NCI-H146 (cell line): Measurements from ENCODE around the gene OPCML.

Experiments
- DNase-seq: peaks from one replicate; lab custom pipeline; 2025; lab: John Stamatoyannopoulos, UW

Gene OPCML

DNA sequence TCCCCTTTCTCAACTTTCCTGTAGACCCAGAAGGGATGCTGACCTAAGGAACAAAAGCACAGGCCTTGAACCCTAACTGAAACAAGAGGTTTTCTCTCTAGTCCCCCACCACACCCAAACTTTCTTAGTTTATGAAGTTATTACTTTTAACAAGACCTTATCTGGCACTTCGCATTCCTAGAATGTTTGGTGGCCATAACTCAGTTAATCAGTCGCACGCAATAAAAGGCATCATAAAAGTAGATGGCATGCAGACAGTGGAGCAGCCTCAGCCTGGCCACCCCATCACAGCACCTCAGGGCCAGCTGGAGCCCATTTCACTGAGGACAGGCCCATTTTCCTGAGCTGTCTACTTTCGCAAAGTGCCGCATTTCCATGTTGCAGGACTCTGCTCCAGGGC, 301.9 kb downstream of the OPCML start:
- no peak for DNase-seq

DNA sequence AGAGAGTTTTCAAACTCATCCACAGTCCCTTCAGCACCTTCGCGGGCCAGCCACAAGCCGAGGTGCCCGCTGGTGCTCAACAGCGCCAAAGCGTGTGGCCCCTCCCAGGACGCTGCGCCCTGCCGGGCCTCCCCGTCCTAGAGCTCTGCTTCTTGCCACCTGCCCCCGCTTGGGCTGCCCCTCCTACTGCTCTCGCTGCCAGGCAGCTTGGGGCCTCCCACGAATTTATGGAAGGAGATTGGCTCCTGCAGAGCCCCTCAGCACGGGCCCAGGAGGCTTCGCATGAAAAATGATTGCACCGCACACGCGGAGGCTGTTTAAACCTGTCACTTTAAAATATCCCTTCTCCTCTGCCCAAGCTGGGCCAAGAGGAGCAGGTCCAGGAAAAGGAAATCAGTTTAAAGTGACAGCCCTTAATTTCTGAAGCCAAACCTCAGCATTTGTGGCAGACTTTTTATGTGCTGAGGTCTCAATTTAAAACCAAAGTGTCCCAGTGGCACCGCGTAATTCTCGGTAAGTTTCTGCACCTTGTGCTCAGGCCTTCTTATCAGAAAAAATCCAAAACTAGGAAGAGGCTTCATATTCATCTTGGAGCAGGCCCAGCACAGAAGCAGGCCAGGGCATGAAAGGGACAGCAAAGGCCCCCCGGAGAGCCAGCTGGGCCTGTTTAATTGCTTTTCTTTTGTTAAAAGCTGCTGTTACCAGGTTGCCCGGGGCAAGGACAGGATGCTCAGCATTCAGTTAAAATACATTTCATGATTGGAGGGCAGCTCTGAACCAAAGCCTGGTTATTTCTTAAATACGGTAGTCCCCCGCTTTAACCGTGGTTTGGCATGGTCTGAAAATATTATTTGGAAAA, 303.6 kb downstream of the OPCML start:
- peak; percentile 95 for DNase-seq

GRCh38 chr11:133227632-133228111, 304.6 kb downstream of the OPCML start:
- DNase-seq = peak; percentile 76

- no peak for DNase-seq
Observed at GRCh38 chr11:133224271-133224670, 308.0 kb downstream of the OPCML start.

DNA sequence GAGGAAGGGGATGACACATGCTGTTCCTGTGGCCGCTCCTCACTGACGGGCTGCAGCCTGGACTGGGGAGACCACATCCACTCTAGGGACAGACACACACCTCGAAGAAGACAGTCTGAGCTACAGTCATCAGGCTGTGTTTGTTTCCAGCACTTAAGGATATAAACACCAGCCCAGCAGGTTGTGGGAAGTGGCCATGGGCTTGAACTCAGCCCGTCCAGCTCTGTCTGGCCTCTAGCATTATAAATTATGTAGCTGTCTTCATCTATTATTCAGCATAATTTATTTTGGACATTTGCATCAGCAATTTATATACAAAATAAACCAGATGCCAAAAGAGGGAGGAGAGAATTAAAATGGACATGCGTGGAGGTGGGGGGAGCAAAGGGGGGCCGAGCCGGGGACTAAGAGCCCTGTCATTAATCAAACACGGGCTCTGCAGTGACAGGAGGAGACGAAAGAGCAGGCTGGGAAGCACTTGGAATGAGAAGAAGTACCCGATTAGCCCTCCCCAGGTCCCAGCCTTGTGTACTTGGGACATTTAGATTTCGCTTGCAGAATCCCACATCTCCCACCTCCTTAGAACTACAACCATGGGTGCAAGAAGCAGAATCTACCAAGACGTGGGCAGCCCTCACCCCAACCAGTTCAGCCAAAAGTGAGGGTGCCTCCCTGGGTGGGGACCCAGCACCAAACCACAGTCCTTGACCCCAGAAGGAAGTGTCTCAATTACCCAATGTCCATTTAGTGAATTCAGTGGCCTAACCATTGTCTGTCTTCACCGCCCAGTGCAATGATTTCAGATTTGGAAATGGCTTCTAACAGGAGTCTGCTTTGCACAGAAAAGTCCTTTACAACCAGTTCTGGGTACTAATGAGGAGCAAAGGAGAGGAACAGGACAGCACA, 309.6 kb downstream of the OPCML start:
- no peak for DNase-seq

GRCh38 chr11:133219543-133219942, 312.8 kb downstream of the OPCML start:
- DNase-seq = no peak

DNA sequence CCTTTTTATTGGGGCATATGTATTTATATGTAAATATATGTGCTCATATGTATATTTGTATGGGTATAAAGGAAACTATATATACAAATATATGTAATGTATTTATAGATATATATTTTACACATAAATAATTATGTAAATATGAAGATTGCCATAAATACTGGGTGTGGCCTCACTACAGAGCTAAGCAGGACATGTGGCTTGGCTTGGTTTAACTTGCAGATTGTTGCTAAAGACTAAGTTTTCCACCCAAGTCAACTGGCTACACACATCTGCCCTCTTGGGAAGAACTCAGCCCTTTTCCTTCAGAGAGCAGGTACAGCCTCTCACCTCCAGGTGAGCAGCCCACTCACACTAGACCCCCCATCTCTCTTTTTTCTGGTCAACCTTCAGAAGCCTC, 315.5 kb downstream of the OPCML start:
- DNase-seq = no peak

DNA sequence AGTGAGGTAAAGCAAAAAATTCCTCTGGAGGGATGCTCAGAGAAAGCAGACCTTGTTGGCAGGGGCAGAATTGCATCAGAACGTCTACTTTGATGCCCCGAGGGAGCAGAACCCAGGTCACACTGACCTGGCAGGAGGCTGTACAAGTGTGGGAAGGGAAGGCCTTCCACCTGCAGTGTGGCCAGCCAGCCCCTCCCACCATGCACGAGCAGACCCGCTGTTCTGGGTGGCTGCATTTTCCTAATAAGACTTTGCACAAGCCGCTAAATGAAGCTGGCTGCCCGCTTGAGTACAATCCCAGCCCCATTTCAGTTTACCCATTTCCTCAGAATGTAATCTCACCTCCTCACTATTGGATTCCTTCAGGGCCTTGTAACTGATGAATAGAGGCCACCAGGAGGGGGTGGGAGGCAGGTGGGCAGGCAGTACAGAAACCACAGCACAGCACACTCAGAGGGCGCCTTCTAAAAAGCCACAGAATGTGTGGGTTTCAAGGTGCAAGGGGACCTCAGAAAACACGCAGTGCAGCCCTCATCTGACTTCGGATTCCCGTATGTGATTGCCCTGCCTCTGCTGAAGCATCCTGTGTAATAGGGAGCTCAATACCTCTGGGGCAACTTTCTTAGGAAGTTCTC, 316.6 kb downstream of the OPCML start:
- DNase-seq = peak; percentile 24

- no peak for DNase-seq
Observed at GRCh38 chr11:133214646-133215045, 317.7 kb downstream of the OPCML start.

GRCh38 chr11:133212201-133212600, 320.1 kb downstream of the OPCML start:
- DNase-seq = no peak

DNA sequence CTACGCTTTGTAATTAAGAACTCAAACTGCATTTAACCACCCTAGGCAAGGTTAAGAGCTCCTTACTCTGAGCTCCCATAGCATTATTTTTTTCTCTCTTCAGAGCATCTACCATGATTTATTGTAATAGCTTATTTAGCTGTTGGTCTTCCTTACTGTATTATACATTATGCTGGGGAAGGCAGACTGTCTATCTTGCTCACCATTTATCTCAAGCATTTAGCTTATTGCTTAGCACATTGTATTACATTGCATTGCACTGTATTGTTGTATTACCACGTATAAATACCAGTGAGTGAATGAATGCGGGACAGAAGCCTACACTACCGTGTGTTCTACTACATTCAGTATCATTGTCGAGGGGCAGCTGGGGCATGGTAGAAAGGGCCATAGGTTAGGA, 324.3 kb downstream of the OPCML start:
- no peak for DNase-seq

- no peak for DNase-seq
Observed at GRCh38 chr11:133206313-133207005, 325.8 kb downstream of the OPCML start.

DNA sequence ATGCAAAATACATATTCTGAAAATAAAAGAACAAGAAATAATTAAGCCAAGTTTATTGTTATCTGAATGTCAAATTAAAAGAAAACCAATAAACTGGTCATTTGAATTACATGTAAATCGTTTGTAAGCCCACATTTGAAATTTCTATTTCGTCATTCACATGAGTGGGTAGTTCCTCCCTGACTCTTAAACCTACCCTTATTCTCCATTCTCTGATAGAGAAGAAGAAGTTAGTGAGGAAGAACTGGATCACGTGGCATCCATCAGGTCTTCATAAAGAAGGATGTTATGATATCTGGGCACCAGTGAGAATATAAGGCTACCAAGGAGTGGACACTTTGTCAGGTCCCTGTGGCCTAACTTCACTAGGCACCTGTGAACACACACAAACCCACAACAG, 328.1 kb downstream of the OPCML start:
- DNase-seq = no peak

DNA sequence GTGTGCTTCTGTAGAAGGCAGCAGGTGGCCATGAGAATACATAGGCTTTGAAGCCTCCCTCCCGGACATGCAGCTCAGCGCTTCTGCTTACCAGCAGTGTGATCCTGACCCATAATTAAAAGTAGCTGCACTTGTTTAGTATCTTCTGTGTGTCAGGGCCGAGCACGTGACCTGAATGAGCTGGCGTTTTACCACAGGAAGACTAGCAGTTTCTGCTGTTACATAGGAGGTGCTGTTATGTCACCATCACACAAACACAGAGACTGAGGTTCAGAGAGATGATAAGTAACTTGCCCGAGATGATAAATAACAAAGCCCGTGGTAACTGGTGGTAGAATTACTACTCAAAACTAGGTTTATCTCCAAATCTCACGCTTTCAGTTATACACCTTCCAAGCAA, 329.5 kb downstream of the OPCML start:
- no peak for DNase-seq

DNA sequence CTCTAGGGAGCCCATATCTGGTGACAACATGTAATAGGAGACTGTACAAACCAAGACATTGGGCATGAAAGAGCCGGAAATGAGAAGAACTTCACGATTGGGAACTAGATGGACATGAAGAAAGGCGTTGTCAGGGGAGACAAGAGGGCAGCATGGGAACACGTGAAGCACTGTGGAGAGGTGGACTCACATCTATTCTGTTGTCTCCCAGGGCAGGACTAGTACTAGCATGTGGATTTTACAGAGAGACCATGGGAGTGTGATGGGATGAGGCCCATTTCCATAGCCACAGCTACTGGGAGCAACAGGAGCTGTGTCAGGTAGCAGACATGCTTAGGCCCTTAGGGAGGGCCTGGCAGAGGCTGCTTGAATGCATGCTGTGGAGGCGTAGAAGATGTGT, 333.9 kb downstream of the OPCML start:
- DNase-seq = peak; percentile 45

GRCh38 chr11:133197425-133197824, 334.9 kb downstream of the OPCML start:
- no peak for DNase-seq

GRCh38 chr11:133191931-133192330, 340.4 kb downstream of the OPCML start:
- DNase-seq = no peak

GRCh38 chr11:133181667-133182066, 350.6 kb downstream of the OPCML start:
- DNase-seq = no peak

DNA sequence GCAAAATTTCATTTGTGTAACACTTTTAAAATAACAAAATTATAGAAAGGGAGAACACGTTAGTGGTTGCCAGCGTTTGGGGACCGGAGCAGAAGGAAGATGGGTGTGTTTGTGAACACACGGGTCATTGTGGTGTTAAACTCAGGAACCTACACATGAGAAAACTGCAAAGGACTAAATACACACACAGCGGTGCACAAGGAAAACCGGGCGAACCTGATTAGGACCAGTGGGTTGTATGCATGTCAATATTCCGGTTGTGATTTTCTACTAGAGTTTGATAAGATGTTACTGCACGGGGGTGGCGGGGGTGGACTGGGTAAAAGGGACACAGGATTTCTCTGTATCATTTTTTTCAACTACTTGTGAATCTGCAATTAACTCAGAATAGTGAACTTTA, 351.2 kb downstream of the OPCML start:
- DNase-seq = no peak

DNA sequence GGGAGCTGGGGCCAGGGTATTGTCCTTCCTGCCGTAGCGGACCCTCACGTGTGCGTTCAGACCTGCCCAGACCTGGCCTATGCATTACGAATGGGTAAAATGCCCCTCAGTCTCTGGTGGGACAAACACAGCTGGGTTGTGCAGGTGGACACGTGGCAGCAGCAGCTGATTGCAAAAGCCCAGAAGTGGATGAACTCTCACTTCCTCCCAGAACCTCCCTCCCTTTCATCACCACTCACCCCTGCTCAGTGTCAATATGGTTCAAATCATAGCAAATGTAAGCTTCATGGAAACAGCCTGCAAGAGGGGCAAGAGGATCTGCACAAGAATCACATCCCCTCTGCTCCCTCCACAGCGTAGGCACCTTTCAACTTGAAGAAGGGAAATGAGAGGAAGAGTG, 352.1 kb downstream of the OPCML start:
- no peak for DNase-seq

DNA sequence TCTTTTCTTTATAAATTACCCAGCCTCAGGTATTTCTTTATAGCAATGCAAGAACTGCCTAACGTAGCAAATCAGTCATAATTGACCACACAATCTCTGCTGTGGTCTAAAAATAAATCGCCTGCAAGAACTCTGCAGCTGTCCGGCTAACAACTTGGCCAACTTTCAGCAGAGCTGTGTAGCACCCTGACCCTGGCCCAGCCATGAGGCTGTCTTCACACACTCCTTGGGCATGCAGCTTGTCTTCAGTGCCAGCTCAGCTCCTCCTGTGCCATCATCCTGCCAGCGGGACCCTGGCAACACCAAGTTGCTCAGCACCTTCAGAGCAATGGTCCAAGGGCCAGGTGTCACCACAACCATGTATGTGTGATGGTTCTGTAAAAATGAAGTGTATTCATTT, 355.6 kb downstream of the OPCML start:
- DNase-seq = no peak

DNA sequence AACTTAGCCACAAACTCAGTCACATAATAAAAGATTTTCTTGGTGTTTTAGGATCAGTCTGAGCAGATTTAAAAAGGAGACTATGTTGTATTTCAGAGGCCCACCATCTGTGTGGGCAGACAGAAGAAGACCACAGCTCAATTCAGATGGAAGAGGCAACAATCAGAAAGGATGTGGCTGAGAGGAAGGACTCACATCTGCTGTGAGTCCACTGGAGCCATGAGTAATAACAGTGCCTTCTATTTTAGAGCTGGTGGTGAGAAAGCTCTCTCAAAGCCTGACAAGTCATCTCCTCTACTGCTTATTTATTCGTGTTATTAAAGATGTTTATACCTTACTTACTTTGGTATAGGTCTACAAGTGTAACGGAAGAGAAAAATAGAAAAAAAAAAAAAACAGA, 357.2 kb downstream of the OPCML start:
- no peak for DNase-seq
